NT2/D1 (cell line): ENCODE results near the gene SLC26A4.

ENCODE experiments used
- SUZ12 ChIP-seq: IDR thresholded peaks from 2 replicates; pipeline ENCODE4 v1.6.1; 2011; ENCODE audit not compliant: insufficient read length, insufficient read depth; ENCODE audit errors: extremely low read depth
- YY1 ChIP-seq: IDR thresholded peaks from 2 replicates; pipeline ENCODE4 v1.6.1; 2011; ENCODE audit not compliant: insufficient read length, insufficient read depth
- ZNF274 ChIP-seq: IDR thresholded peaks from 2 replicates; pipeline ENCODE4 v1.6.1; 2011; ENCODE audit warnings: mild to moderate bottlenecking, low read depth, low read length

DNA sequence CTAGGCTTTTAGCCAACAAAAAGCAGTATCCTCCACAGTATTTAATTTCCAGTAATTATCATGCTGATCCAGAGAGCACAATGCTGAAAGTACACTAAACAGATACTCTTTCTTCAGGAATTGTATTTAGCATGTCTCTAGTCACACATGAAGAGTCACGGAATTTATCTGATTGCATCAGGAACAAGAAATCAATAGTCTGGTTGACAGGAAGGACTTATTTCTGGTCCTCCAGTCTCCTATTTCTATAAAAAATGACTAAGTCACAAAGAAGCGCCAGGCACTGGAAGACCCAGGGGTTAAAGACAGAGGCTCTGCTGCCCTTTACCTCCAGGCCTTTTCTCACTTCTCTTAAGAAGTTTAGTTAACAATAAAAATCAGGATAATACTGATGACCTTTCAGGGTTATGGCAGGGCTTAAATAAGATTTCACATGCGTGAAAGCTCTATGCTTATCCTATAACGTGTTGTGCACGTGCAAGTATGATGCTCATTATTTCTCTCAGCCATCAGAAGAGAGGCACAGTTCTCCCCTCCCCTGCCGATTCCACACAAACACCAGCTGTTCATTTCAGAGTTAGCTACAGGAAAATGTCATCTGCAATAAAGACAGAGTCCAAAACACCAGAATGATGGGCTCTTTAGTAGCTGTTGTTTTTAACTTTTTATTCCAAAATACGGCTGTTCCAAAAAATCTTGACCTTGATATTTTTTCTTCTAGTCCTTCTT, 36.9 kb downstream of the SLC26A4 start:
- no peak for TF ChIP-seq YY1
- TF ChIP-seq SUZ12, result no peak
- no peak for TF ChIP-seq ZNF274
